ENCODE results near the gene PRKCB.

The PRKCB gene

DNA sequence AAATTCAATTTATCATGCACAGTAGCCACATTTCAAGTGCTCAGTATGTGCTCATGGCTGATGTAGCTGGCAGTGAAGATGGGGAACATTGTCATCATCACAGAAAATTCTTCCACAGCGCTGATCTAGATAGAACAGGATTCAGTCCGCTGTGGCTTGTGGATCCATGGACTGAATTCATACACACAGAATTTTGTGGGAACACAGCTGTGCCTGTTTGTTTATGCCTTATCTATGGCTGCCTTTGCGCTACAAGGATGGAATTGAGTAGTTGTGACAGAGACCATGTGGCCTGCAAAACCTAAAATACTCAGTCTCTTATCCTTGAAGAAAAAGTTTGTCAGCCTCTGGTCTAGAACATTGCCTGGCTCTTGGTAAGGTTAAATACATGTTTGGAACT, 128.4 kb downstream of the PRKCB start:
- H2AFZ ChIP-seq (ENCODE audit: low read depth, low read length), result no peak overlapping the region
- H3K36me3 ChIP-seq (ENCODE audit: insufficient read depth, low read length), result no peaks in the 10 kb centered on the region
- peaks cover 3% of the 10 kb centered on the region for H3K27me3 ChIP-seq (ENCODE audit: insufficient read depth, low read length)
- H3K4me3 ChIP-seq (ENCODE audit: low read length), result no peak overlapping the region
- H3K4me1 ChIP-seq (ENCODE audit: insufficient read depth, low read length), result no peaks in the 10 kb centered on the region
- H3K9me3 ChIP-seq (ENCODE audit: low read length), result no peaks in the 10 kb centered on the region

DNA sequence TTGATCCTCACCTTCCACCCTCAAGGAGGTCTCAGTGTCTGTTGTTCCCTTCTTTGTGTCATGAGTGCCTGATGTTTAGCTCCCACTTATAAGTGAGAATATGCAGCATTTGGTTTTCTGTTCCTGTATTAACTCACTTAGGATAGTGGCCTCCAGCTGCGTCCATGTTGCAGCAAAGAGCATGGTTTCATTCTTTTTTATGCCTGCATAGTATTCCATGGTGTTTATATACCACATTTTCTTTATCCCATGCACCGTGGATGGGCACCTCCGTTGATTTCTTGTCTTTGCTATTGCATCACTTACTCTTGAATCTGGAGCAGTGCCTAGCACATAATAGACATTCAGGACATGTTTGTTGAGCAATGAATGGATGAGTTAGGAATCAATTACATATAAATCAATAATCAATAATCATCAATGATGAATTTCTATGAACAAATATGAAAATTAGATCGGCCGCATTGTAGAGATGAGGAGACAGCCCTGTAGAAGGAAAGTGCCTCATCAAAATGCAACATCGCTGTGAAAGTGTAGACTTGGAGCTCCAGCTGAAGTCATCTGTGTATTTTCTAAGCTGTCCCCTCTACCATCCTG, 129.5 kb downstream of the PRKCB start:
- Histone ChIP-seq H2AFZ (ENCODE audit: low read depth, low read length) (no peak overlapping the region), H3K36me3 (ENCODE audit: insufficient read depth, low read length) (no peaks in the 10 kb centered on the region), H3K27me3 (ENCODE audit: insufficient read depth, low read length) (peaks cover 3% of the 10 kb centered on the region), H3K4me3 (ENCODE audit: low read length) (no peak overlapping the region), H3K4me1 (ENCODE audit: insufficient read depth, low read length) (no peaks in the 10 kb centered on the region), H3K9me3 (ENCODE audit: low read length) (no peaks in the 10 kb centered on the region)

DNA sequence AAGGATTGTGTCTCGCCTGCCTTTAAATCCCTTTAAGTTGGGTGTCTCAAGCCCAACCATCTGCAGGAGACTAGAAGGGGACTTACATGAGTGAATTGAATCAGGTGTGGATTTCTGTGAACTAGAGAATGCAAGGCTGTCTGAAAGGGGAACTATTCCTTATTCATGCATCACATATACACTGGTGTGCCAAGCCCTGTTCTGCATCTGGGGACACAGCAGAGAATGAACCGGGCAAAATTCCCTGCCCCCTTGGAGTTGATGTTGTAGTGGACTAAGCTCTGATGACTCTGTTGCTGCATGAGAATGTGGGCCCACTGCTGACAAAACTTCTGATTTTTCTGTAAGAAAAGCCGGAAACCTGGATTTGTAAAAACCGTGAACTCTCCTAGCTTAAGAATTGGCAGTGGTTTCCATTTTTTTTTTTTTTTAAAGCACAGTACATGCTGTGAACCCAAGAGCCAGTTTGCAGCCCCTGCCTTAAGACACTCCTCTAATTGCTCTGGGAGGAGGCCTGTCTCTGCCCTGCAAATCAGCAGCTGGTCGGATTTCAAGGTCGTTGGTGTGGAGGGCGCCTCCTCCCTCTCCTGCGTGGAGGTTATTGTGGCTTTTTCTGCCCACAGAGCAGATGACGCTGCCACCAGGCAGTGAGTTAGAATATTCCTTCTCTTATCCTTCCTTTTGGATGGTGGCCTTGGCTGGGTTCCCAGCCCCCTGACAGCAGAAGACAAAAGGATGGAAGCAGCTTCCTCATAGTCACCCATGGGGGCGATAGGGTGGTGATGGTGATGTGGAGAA, 131.0 kb downstream of the PRKCB start:
- Histone ChIP-seq H3K27me3 (ENCODE audit: insufficient read depth, low read length) (peaks cover 3% of the 10 kb centered on the region), H3K36me3 (ENCODE audit: insufficient read depth, low read length) (no peaks in the 10 kb centered on the region), H3K4me3 (ENCODE audit: low read length) (no peak overlapping the region), H3K4me1 (ENCODE audit: insufficient read depth, low read length) (no peaks in the 10 kb centered on the region), H2AFZ (ENCODE audit: low read depth, low read length) (no peak overlapping the region), H3K9me3 (ENCODE audit: low read length) (no peaks in the 10 kb centered on the region)

DNA sequence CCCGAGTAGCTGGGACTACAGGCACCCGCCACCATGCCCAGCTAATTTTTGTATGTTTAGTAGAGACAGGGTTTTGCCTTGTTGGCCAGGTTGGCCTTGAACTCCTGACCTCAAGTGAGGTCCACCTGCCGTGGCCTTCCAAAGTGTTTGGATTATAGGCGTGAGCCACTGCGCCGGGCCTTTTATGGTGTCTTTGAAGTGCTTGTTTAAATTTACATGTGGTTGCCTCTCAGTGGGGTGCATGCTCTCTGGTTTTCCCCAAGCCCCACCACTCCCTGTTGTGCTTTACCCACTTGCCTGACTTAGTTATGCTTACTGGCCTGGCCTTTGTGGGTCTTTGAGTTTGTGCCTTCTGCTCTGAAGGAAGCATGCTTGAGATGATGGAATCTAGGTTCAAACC, 132.0 kb downstream of the PRKCB start:
- Histone ChIP-seq H3K4me1 (ENCODE audit: insufficient read depth, low read length) (no peaks in the 10 kb centered on the region), H3K36me3 (ENCODE audit: insufficient read depth, low read length) (no peaks in the 10 kb centered on the region), H3K27me3 (ENCODE audit: insufficient read depth, low read length) (peaks cover 3% of the 10 kb centered on the region), H3K4me3 (ENCODE audit: low read length) (no peak overlapping the region), H3K9me3 (ENCODE audit: low read length) (no peaks in the 10 kb centered on the region), H2AFZ (ENCODE audit: low read depth, low read length) (no peak overlapping the region)

DNA sequence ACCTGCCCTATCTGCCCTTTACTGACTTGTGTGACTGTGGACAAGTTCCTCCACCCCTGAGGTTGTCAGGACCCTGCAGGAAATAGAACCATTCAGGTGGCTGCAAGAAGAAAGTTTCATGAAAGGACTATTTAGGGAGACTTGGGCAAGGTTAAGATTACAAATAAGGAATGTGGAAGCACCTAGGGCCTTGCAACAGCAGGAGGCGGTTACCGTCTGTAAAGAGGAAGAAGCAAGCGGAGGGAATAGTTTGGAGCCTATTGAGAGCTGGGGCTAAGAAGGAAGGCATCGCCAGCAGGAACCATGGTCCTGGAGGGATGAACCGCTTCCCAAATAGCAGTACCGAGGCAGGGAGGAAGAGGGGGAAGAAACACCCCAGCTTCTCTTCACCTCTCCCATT, 132.4 kb downstream of the PRKCB start:
- Histone ChIP-seq H3K4me3 (ENCODE audit: low read length) (no peak overlapping the region), H3K36me3 (ENCODE audit: insufficient read depth, low read length) (no peaks in the 10 kb centered on the region), H3K27me3 (ENCODE audit: insufficient read depth, low read length) (peaks cover 3% of the 10 kb centered on the region), H2AFZ (ENCODE audit: low read depth, low read length) (no peak overlapping the region), H3K4me1 (ENCODE audit: insufficient read depth, low read length) (no peaks in the 10 kb centered on the region), H3K9me3 (ENCODE audit: low read length) (no peaks in the 10 kb centered on the region)

DNA sequence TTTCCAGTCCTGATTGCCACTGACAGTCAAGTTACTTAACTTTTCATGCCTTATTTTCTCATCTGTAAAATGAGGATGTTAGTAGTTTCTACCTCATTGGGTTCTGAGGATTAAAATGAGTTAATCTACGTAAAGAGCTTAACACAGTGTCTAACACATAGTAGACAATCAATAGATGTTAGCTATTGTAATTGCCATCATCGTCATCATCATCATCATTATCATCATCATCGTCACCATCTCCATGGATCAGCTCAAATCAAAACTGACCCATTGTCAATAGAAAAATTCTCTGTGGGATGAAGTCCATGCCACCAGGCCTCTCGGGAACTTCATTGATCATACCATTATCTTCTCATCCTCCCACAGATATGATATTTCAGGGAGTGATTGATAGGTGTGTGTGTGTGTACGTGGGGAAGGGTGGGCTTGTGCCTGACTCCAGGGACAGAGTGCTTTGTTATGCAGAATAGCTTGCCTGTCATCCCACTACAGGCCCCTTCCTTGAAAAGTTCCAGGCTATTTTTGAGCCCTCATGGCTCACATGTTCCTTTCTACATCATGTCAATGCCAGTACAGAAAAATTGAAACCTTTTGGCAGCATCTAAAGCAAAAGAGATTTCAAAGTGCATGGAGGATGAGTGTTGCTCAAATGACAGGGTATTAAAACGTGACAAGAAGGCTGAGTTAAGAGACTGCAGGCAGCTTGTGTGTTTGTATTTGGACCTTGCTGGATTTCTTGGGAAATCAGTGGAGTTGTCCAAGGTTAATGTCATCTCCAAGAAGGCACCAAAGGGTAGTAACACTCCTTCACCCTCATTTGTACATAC, 133.9 kb downstream of the PRKCB start:
- Histone ChIP-seq H3K4me1 (ENCODE audit: insufficient read depth, low read length) (no peaks in the 10 kb centered on the region), H3K4me3 (ENCODE audit: low read length) (no peak overlapping the region), H3K27me3 (ENCODE audit: insufficient read depth, low read length) (peaks cover 3% of the 10 kb centered on the region), H3K9me3 (ENCODE audit: low read length) (no peaks in the 10 kb centered on the region), H3K36me3 (ENCODE audit: insufficient read depth, low read length) (no peaks in the 10 kb centered on the region), H2AFZ (ENCODE audit: low read depth, low read length) (no peak overlapping the region)

DNA sequence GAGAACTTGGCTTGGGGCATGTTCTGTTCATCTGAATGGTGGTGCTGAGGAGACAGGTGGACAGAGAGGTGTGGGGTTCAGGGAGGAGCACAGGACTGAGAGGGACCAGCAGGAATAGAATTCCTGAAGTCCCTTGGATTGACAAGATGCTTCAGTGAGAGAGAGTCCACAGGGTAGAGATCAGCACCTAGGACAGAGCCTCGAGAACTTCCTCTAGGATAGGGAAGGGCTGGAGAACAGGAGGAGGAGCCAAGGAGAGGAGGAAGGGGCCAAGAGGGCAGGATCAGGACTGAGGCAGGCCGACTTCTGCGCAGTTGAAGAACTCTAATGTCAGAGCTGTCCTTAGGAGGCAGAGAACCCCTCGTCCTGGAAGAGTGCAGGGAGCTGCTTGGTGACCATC, 138.4 kb downstream of the PRKCB start:
- no peak overlapping the region for H3K4me3 ChIP-seq (ENCODE audit: low read length)
- no peaks in the 10 kb centered on the region for H3K4me1 ChIP-seq (ENCODE audit: insufficient read depth, low read length)
- H3K36me3 ChIP-seq (ENCODE audit: insufficient read depth, low read length), result no peaks in the 10 kb centered on the region
- H2AFZ ChIP-seq (ENCODE audit: low read depth, low read length), result no peak overlapping the region
- H3K9me3 ChIP-seq (ENCODE audit: low read length), result no peaks in the 10 kb centered on the region
- peaks cover 2% of the 10 kb centered on the region for H3K27me3 ChIP-seq (ENCODE audit: insufficient read depth, low read length)

DNA sequence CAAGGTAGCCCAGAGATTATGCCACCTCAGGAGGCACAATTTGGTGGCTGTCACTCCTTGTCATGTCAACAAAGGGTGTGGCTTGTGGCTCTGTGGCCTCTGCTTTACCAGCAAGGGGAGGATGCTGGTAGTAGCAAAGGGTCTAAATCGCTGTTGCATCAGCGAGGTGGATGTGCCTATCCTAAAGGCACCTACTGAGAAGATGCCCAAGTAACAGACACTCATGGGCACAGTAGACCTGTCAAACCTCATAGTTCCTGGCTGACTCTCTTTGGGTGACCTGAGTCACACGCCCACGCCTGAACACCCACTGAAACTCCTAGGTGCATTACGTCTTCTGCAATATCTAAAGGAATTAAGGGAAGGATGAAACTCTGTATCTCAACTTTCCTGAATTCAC, 139.5 kb downstream of the PRKCB start:
- Histone ChIP-seq H3K4me1 (ENCODE audit: insufficient read depth, low read length) (no peaks in the 10 kb centered on the region), H2AFZ (ENCODE audit: low read depth, low read length) (no peak overlapping the region), H3K36me3 (ENCODE audit: insufficient read depth, low read length) (no peaks in the 10 kb centered on the region), H3K4me3 (ENCODE audit: low read length) (no peak overlapping the region), H3K27me3 (ENCODE audit: insufficient read depth, low read length) (peaks cover 2% of the 10 kb centered on the region), H3K9me3 (ENCODE audit: low read length) (no peaks in the 10 kb centered on the region)

DNA sequence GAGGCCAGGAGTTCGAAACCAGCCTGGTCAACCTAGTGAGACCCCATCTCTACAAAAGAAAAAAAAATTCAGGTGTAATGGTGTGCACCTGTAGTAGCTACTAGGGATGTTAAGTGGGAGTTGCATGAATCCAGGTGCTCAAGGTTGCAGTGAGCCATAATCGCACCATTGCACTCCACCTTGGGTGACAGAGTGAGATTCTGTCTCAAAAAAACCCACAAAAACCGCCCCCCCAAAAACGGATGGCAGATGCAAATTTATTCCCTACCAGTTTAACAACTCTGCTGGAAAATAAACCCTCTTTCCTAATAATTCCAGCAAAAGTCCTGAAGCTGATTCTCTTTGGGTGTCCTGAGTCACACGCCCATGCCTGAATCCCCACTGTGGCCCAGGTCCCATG, 140.3 kb downstream of the PRKCB start:
- no peaks in the 10 kb centered on the region for H3K4me1 ChIP-seq (ENCODE audit: insufficient read depth, low read length)
- H3K36me3 ChIP-seq (ENCODE audit: insufficient read depth, low read length), result no peaks in the 10 kb centered on the region
- H3K27me3 ChIP-seq (ENCODE audit: insufficient read depth, low read length), result peaks cover 2% of the 10 kb centered on the region
- H3K4me3 ChIP-seq (ENCODE audit: low read length), result no peak overlapping the region
- no peak overlapping the region for H2AFZ ChIP-seq (ENCODE audit: low read depth, low read length)
- no peaks in the 10 kb centered on the region for H3K9me3 ChIP-seq (ENCODE audit: low read length)

DNA sequence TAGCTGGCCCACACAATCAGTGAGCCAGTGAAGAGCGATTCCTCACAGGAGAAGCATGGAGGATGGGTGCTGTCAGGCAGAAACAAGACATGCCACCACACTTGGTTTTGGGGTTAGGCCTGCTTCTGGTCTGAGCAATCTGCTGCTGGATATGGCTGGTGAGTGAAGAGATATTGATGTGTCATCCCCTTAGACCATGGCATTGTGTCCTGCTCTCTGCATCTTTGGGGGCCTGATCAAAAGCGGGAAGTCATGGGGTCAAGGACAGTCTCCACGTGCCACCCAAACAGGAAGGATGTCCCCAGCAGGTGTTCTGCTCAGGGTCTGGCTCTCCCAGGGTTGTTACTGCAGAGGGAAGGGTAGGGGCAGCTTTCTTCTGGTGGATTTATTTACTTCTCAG, 140.7 kb downstream of the PRKCB start:
- Histone ChIP-seq H2AFZ (ENCODE audit: low read depth, low read length) (no peak overlapping the region), H3K27me3 (ENCODE audit: insufficient read depth, low read length) (peaks cover 2% of the 10 kb centered on the region), H3K4me3 (ENCODE audit: low read length) (no peak overlapping the region), H3K4me1 (ENCODE audit: insufficient read depth, low read length) (no peaks in the 10 kb centered on the region), H3K36me3 (ENCODE audit: insufficient read depth, low read length) (no peaks in the 10 kb centered on the region), H3K9me3 (ENCODE audit: low read length) (no peaks in the 10 kb centered on the region)

DNA sequence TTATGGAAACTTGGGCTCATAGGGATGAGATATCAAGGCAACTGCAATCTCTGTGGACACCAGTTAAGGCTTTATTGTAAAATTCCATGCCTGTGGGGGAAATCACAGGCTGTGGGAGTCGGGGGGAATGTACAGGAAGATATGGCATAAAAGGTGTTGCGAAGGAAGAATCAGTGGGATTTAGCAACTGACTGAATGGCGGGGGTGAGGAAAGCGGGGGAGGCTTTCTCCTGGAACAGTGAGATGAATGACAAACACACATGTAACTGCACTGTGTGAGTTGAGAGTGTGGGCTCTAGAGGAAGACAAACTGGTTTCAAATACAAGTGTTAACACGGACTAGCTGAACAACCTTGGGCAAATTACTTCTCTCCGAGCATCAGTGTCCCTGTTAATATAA, 143.7 kb downstream of the PRKCB start:
- H3K36me3 ChIP-seq (ENCODE audit: insufficient read depth, low read length), result no peaks in the 10 kb centered on the region
- no peak overlapping the region for H3K4me3 ChIP-seq (ENCODE audit: low read length)
- no peak overlapping the region for H2AFZ ChIP-seq (ENCODE audit: low read depth, low read length)
- no peaks in the 10 kb centered on the region for H3K4me1 ChIP-seq (ENCODE audit: insufficient read depth, low read length)
- H3K9me3 ChIP-seq (ENCODE audit: low read length), result no peaks in the 10 kb centered on the region
- peaks cover 2% of the 10 kb centered on the region for H3K27me3 ChIP-seq (ENCODE audit: insufficient read depth, low read length)

DNA sequence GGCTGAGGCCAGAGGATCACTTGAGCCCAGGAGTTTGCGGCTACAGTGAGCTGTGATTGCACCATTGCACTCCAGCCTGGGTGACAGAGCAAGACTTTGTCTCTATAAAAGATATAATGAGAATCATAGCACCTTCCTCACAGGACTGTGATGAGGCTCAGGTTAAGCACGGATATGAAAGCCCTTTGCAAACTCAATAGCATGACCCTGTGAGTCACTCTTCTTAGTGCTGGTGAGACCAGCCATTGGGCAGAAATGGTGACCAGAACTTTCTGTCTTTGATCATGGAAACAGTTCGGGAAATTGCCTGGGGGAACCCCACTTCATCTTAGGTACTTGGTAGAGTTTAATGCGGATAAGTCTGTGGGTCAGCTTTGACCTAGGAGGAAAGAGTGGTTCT, 144.2 kb downstream of the PRKCB start:
- no peak overlapping the region for H3K4me3 ChIP-seq (ENCODE audit: low read length)
- no peaks in the 10 kb centered on the region for H3K9me3 ChIP-seq (ENCODE audit: low read length)

More for the DNA sequence above, 144.2 kb downstream of the PRKCB start:
- peaks cover 2% of the 10 kb centered on the region for H3K27me3 ChIP-seq (ENCODE audit: insufficient read depth, low read length)
- no peaks in the 10 kb centered on the region for H3K36me3 ChIP-seq (ENCODE audit: insufficient read depth, low read length)
- no peaks in the 10 kb centered on the region for H3K4me1 ChIP-seq (ENCODE audit: insufficient read depth, low read length)
- H2AFZ ChIP-seq (ENCODE audit: low read depth, low read length), result no peak overlapping the region
